GM21381 (cell line): ENCODE results near the gene COL23A1.

Source experiments
- ATAC-seq: cut with Tn5 transposase; IDR thresholded peaks from one replicate; pipeline ENCODE4 v1.9.1; 2021; ENCODE audit warnings: mild to moderate bottlenecking, moderate library complexity; ENCODE audit not compliant: unreplicated experiment

Gene COL23A1

DNA sequence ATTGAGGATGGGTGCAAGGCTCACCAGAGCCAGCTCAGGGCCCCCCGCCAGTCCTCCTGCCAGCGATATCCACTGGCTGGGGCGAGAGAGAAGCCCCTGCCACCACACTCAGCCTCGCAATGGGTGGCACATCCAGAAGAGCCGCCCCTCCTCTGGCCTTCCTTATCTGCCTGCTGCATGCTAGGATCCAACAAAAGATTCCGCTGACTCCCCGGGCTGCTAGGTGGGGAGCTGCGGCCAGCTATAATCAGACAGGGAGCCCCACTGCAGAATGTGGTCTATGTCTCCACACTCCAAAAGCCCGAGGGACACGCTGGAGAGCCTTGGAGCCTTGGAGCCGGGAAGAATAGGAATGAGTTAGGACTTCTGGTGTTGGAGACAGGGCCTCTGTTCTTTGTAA, 32.8 kb downstream of the COL23A1 start:
- ATAC-seq = no peak

DNA sequence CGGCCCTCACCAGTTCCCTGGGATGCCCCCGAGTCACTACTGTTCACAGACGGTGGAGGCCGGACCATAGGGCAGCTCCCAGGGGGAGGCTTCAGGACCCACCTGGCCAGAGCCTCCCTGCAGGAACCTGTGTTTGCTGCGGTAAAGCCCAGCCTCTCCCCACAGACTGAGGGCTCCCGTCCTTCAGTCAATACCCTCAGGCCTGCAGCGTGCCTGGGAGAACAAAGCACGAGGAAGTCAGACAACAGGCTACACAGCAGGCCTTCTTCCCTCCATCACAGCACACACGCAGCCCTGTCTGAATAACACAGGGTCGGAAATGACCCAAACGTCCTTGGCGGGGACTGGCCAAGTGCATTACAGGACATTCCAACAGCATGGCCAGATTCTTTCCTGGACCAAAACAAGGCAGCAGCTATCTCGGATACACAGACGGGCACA, 34.4 kb downstream of the COL23A1 start:
- ATAC-seq = no peak

DNA sequence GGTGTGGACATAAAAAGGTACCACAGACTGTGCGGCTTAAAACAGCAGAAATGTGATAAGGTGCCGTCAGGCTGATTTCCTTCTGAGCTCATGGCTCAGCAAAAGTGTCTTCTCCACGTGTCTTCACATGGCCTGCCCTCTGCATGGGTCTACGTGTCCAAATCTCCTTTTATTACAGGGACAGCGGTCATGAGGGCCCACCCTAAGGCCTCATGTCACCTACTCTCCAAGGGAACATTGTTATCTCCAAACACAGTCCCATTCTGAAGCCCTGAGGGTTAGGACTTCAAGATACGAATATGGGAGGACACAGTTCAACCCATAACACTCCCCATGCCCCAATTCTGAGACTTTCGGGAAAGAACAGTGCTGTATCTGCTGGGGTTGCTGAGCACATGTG, 35.2 kb downstream of the COL23A1 start:
- no peak for ATAC-seq

DNA sequence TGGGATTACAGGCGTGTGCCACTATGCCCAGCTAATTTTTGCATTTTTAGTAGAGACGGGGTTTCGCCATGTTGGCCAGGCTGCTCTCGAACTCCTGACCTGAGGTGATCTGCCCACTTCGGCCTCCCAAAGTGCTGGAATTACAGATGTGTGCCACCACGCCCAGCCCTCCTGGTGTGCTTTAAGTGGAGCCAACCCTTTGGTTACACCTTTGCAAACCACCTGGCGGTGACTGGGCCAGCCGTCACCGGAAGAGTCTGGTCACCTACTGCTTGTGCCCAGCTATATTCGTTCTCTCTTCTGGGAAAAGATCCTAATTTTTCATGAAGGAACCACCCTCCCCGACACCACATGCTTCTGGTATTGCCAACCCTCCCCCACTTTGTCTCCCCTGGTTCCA, 35.9 kb downstream of the COL23A1 start:
- no peak for ATAC-seq

DNA sequence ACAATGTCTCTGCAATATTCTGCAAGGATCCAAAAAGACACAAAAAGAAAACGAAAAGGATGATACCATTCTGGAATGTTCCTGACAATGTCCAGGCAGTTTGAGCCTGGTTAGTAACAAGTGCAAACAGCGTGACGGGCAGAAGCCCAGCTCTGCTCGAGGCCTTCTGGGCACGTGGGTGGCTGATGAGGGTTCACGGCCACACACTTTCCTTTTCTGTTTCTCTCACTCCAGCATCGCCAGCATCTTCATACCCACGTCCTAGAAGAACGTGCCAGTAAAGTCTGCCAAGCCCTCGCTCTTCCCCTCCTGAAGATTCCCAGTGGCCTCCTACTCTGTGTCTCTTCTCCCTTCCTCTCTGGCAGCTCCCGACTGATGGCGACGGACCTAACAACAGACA, 36.7 kb downstream of the COL23A1 start:
- ATAC-seq = no peak

DNA sequence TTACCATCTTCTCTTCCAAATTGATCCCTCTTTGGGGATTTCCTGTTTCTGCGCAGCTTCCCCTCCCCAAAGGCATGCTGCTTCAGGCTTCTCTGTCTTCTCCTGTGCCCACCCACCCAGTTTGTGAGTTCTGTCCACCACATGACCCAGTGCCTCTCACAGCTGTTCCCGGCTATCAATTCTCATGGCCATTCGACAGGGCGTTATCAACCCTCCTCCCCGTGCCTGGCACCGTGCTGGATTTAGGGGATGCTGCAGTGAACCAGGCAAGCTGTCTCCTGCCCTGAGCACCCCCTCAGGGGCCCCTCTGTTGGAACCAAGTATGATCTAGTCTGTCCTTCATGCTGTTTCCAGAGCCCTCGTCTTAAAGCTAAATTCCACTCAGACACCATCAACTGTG, 38.7 kb downstream of the COL23A1 start:
- no peak for ATAC-seq

DNA sequence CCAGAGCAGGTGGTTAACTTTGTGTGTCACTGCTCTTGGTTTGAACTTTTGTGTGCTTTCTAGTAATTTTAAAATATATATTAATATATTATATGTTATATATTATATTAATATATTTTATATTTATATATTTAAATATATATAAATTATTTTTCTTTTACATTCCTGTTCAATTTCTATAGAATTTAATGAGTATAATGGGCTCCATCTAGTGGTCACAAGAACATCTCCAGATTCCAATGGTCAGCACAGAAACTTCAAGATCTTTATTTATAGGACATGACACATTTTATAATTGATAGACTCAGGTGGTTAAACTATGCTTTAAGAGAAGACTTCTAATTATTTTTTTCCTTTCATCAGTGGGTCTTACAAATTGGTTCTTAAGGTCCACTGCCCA, 39.1 kb downstream of the COL23A1 start:
- no peak for ATAC-seq

DNA sequence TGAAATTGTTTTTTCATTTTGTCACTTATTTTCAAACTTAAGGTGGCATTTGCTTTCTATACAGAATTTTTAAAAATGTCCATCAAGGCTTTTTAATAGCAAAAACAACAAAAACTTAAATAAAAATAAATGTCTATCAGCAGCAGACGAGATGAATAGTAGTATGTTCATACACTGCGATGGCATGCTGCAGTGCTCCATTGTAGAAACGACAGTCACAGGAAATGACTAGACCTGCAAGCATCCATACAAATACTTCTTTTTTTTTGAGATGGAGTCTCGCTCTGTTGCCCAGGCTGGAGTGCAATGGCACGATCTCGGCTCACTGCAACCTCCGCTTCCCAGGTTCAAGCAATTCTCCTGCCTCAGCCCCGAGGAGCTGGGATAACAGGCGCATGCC, 41.4 kb downstream of the COL23A1 start:
- no peak for ATAC-seq

DNA sequence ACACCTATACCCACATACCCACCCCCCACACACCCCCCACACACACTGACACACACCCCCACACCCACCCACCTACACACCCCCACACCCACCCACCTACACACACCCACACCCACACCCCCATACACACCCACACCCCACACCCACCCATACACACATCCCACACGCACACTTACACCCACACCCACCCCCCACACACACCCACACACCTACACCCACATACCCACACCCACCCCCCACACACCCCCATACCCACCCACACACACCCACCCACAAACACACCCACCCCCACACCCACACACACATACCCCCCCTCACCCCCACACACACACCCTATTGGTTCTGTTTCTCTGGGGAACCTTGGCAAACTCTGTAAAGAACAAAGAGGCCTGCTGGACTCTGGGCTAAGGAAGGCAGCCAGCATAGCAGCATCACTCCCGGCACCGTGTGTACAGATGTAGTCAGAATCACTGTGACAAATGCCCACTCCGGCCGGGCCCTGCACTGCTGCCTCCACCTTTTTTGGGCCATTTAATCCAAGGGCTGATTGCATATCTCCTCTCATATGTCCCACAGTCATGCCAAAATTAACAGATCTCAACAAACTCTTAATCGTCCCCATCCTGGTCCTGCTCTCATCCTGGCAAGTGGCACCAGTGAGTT, 42.3 kb downstream of the COL23A1 start:
- no peak for ATAC-seq

DNA sequence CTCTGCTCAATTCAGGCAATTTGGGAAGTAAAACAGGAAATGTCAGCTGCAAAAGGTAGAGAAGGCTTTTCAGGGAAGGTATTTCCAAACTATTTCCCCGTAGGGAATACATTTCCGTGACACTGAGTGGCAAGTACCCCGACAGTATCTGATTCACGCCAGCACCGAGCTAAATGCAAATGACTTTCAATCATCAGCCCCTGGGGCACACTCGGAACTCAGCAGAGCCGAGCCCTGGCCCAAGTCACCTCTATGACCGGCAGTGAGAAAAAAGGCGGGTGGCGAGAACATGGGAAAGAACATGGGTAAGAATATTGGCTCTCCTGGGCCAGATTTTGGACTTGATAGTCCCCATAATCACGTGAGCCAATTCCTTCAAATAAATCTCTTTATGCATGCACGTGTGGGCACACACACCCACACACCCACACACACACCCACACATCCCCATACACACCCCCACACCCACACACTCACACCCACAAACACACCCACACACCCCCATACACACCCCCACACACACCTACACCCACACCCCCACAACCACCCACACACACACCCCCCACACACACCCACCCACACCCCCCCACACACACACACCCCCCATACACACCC, 43.0 kb downstream of the COL23A1 start:
- no peak for ATAC-seq

DNA sequence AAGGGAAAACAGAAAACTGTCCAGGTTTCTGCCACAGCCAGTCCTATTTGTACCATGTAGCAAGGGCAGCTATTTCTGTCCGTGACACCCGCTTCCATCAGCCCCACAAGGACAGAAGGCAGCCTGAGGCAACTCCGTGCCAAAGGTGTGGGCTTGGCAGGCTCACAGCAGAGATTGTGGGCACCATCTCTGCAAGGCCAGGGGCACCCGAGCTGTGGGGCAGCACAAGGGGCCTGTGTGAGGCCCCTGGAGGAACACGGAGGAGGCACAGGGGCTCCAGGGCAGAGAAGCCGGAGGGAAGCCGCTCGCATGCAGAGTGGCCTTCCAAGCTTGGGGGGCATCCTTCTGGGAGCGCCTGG, 43.5 kb downstream of the COL23A1 start:
- ATAC-seq = no peak

DNA sequence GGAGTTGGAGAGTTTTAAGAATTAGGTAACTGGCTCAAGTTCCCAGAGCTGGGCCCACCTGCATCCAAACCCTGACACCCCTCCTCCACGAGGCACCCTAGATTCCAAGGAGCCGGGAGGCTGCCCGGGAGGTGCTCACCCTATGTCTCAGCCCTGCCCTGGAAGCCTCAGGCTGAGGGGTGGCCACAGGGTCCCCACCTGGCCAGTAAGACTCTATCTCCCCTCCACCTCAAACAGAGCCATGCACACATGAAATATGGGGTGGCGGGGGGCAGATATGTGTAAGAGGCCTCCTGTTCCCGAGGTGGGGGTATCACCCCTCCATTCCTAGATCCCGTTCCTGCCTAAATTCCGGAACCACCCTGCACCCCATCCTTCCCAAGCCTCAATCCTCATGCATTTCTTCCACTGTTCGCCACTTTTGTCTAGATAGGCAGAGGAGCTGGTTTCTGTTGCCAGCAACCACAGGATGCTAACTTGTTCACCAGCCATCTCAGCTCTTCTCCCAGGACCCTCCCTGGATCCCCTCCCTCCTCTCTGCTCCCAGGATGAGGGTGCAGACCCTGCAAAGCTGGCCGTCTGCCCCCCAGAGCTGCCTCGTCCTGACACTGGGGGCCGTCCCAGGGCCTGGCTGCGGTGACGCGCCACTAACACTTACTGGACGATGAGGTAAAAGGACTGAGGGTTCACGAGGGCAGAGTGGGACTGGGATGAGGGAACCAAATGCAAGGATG, 44.1 kb downstream of the COL23A1 start:
- no peak for ATAC-seq

DNA sequence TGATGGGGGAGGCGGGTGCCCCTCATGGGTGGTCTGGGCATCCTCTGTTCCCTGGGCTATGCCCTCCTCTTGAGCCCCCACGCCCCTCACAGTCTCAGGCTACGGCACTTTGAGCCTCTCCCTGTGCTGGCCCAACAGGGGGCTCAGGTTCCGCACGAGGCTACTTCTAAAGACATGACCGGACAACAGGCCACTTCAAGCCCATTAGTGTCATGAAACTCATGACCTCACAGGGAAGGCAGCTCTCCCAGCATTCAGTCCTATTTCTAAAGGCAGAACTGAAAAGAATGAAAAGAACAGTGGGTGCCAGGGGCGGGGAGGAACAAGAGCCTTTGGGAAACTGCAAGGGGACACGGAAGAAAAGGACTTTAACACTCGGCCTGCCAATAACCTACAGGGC, 45.0 kb downstream of the COL23A1 start:
- no peak for ATAC-seq

DNA sequence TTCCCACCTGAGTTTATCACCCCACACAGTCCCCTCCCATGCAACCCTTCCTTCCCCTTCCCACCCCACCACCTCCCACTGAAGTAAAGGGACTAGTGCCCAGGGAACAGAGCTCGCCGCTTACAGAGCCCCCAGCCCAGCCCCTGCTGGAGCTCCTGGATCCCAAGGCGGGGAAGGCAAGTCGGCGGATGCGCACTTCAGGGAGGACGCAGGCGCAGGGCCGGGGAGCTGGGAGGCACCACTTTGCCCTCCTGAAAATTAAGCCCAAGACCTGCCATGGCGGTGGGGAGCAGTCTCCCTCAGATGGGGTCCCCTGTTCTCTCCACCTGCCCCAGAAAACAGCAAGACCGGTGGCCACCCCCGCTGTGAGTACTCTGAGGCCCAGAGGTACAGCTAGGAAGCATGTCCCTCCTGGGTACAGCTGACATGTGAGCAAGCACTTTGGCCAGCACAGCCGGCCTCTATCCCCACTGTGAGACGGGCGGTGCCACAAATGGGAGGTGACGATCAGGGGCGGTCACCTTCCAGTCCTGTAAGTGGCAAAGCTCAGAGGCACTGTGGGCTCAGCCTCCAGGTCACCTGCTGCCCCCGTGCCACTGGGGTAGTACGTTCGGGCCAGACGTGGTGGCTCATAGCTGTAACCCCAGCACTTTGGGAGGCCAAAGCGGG, 45.9 kb downstream of the COL23A1 start:
- ATAC-seq = no peak

DNA sequence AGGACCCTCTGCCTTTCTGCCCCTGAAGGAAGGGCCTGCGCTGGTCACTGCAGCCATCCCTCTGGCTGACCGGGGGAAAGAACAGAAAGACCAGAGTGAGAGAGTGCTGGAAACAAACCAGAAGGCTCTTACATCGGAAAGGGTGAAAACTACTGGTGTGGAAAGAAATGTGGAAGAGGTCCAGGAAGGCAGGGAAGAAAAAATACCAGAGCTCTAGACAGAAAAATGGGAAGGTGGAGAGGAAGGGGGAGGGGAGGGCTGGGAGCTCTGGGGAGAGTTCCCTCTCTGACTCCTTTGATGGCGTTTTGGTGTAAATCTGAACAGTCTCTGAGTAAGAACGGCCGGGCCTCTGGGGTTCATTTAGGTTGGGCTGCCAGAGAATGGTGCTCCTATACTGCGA, 47.7 kb downstream of the COL23A1 start:
- no peak for ATAC-seq

DNA sequence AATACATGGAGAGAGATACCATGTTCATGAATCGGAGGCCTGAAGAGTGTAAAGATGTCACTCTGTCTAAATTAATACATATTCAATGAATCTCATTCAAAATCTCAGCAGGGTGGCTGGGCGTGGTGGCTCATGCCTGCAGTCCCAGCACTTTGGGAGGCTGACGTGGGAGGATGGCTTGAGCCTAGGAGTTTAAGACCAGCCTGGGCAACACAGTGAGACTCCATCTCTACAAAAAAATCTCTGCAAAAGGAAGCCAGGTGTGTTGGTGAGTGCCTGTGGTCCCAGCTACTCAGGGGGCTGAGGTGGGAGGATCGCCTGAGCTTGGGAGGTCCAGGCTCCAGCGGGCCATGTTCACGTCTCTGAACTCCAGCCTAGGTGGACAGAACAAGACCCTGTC, 49.7 kb downstream of the COL23A1 start:
- ATAC-seq = no peak

DNA sequence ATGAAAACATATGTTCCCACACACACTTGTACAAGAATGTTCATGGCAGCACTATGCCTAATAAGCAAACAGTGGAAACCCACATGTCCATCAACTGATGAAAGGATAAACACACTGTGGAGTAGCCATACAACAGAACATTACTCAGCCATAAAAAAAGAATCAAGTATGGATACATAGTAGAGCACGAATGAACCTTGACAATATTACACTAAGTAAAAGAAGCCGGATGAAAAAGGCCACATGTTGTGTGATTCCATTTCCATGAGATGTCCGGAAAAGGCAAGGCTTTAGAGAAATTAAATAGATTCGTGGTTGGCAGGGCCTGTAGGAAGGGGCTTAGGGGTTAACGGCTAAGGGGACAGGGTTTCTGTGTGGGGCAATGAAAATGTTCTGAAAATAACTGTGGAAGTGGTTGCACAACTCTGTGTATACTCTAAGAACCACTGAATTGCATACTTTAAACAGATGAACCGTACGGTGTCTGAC, 51.4 kb downstream of the COL23A1 start:
- ATAC-seq = no peak

DNA sequence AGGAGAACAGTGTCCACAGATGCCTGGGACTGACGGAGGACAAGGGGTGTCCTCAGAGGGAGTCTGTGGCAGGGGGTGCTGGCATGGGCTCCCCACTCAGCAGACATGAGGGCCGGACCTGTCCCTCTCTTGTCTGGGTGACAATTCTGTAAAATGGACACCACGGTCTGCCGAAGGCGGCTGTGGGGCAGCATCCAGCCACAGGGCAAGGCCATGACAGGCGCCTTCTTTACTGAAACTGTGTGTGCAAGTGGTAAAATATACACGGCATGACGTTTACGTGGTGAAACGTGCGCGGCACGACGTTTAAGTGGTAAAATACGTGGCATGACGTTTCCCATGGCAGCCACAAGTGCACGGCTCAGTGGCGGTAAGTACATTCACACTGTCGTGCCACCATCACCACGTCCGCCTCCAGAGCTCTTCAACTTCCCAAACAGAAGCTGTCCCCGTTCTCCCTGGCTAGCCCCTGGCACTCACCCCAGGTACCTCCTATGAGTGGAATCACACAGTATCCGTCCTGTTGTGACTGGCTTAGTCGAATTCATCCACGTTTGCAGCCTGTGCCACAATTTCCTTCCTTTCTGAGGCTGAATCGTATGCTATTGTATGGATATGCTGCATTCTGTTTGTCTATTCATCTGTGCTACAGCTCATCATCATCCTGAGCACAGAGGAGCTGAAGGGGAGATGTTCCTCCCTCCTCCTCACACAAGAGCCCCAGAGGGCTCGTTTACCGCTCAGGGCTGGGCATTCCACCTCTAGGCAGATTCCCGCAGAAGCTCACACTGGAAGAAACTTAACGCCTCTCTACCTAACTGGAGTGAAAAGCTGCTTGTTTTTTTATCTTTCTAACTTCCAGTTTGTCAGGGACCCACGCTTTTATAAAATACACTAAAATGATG, 52.5 kb downstream of the COL23A1 start:
- no peak for ATAC-seq

DNA sequence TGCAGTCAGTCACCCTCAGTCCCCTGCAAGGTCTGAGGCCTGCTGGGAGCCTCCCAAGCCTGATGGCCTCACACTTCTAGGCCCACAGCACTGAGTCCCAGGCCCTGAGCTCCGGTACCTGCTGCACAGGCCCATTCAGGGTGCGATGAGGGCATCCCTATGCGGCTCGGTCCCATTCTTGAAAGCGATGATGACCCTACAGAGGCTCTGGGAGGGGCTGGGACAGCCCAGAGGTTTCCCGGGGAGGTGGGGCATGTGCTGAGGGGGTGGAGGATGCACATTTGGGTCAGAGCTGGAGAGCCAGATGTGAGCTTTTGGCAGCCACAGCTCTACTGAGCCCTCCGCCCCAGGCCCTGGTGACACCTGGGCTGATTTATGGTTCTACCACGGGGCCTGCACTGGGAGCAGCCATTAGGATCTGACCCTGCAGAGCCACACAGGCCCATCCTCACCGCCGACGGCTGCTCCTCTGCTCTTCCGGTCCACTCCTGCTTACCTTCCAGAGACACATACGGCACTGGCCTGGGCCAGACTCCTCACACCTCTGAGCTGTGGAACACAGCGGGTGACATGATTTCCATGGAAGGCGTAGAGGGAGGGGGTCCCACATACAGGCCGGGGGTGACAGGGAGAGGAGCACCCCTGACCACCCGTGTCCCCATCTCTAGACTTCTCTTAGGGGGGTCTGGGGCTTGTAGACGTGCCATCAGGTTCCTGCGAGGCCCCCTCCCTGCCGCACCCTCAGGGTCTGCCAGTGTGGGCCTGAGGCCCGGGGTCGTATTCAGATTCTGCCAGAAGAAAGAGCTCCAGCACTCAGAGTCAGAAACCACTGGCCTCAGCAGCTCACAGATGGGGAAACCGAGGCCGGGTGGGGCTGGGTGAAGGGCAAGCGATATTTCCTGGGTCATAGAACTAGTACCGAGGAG, 53.4 kb downstream of the COL23A1 start:
- ATAC-seq = no peak
